ENCODE data around the gene ATXN2. TPM values are rescaled to one million over a fixed set of nuclear protein-coding genes. Genes with fewer than 3 reads are reported as not detected.
"Not testable (repeated sequence)": the region's sequence is repeated elsewhere in the genome, so short reads cannot be mapped to it uniquely, and the experiment has no call there.

Gene ATXN2
- total RNA-seq, 1 donor = 45.7 TPM

- no peak overlapping the region for H3K4me3 ChIP-seq (ENCODE audit: low read depth, low read length)
- TF ChIP-seq CTCF (IDR thresholded peaks at IDR 0.05; ENCODE audit: insufficient read depth, low read length) = no peak
These were observed 28.8 kb downstream of the ATXN2 start for GRCh38 chr12:111570084-111570961.

GRCh38 chr12:111569363-111570083, 29.6 kb downstream of the ATXN2 start:
- no peak for TF ChIP-seq CTCF (IDR thresholded peaks at IDR 0.05; ENCODE audit: insufficient read depth, low read length)
- no peak for DNase-seq (ENCODE audit: low read depth)
- H3K4me3 ChIP-seq (ENCODE audit: low read depth, low read length) = no peak overlapping the region

More at GRCh38 chr12:111570084-111570961, 28.8 kb downstream of the ATXN2 start:
- peak; percentile 85 for DNase-seq (ENCODE audit: low read depth)

GRCh38 chr12:111560844-111561243, 38.3 kb downstream of the ATXN2 start:
- not testable (repeated sequence) for DNase-seq (ENCODE audit: low read depth); H3K4me3 ChIP-seq (ENCODE audit: low read depth, low read length)

GRCh38 chr12:111558107-111558376, 41.1 kb downstream of the ATXN2 start:
- peak; percentile 11 for DNase-seq (ENCODE audit: low read depth)
- H3K4me3 ChIP-seq (ENCODE audit: low read depth, low read length) = no peak overlapping the region
- no peak for TF ChIP-seq CTCF (IDR thresholded peaks at IDR 0.05; ENCODE audit: insufficient read depth, low read length)

- TF ChIP-seq CTCF (IDR thresholded peaks at IDR 0.05; ENCODE audit: insufficient read depth, low read length) = no peak
- no peak overlapping the region for H3K4me3 ChIP-seq (ENCODE audit: low read depth, low read length)
- peak; percentile 60 for DNase-seq (ENCODE audit: low read depth)
These were observed 41.6 kb downstream of the ATXN2 start for GRCh38 chr12:111557271-111558106.

- peak; percentile 16 for DNase-seq (ENCODE audit: low read depth)
- no peak overlapping the region for H3K4me3 ChIP-seq (ENCODE audit: low read depth, low read length)
- no peak for TF ChIP-seq CTCF (IDR thresholded peaks at IDR 0.05; ENCODE audit: insufficient read depth, low read length)
These were observed 42.4 kb downstream of the ATXN2 start for GRCh38 chr12:111556676-111557075.

- not testable (repeated sequence) for DNase-seq (ENCODE audit: low read depth); H3K4me3 ChIP-seq (ENCODE audit: low read depth, low read length)
These were observed 43.8 kb downstream of the ATXN2 start for GRCh38 chr12:111555313-111555712.

All from fibroblast of the aortic adventitia (primary cell).